ENCODE results near the gene DMBT1.

GRCh38 chr10:122688293-122688989 is 127.9 kb downstream of the DMBT1 start:
- TF ChIP-seq POLR2A (IDR thresholded peaks at IDR 0.05; ENCODE audit: low read depth, low read length) (no peak), CTCF (conservative IDR thresholded peaks at IDR 0.05; ENCODE audit: low read depth, low read length) (no peak), MXI1 (IDR thresholded peaks at IDR 0.05; ENCODE audit: borderline replicate concordance, low read depth, low read length) (no peak), MAFK (IDR thresholded peaks at IDR 0.05; ENCODE audit: low read depth, low read length) (no peak), RCOR1 (IDR thresholded peaks at IDR 0.05; ENCODE audit: insufficient replicate concordance, low read length) (no peak), RAD21 (IDR thresholded peaks at IDR 0.05; ENCODE audit: low read length) (no peak), RFX5 (IDR thresholded peaks at IDR 0.05; ENCODE audit: low read depth, low read length) (no peak), CEBPB (IDR thresholded peaks at IDR 0.05; ENCODE audit: low read depth, low read length) (no peak), BHLHE40 (IDR thresholded peaks at IDR 0.05; ENCODE audit: low read depth, low read length) (no peak), FOS (IDR thresholded peaks at IDR 0.05; ENCODE audit: low read depth, low read length) (no peak), USF2 (IDR thresholded peaks at IDR 0.05; ENCODE audit: low read depth, low read length) (no peak), SMC3 (IDR thresholded peaks at IDR 0.05; ENCODE audit: low read depth, low read length) (no peak)
- TF ChIP-seq, protein P1, sequence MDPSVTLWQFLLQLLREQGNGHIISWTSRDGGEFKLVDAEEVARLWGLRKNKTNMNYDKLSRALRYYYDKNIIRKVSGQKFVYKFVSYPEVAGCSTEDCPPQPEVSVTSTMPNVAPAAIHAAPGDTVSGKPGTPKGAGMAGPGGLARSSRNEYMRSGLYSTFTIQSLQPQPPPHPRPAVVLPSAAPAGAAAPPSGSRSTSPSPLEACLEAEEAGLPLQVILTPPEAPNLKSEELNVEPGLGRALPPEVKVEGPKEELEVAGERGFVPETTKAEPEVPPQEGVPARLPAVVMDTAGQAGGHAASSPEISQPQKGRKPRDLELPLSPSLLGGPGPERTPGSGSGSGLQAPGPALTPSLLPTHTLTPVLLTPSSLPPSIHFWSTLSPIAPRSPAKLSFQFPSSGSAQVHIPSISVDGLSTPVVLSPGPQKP (IDR thresholded peaks at IDR 0.05; ENCODE audit: borderline replicate concordance, low read depth, low read length): no peak

Data from IMR-90 (cell line).